A673 (cell line): ENCODE data around the gene WNK2.

Experiments
- CTCF ChIP-seq: fragments of 300-800, 200-600 bp; sonication (generic); conservative IDR thresholded peaks from 2 replicates; pipeline ENCODE4 v1.5.1; 2017; ENCODE audit warnings: low read depth, mild to moderate bottlenecking, antibody characterized with exemption, low read length, moderate library complexity, mixed read lengths
- EZH2 ChIP-seq: fragments of 200-600 bp; sonication (generic); IDR thresholded peaks from 2 replicates; pipeline ENCODE4 v1.6.1; 2017; ENCODE audit warnings: borderline replicate concordance, low read depth, mild to moderate bottlenecking, mixed read lengths, antibody characterized with exemption, low read length; ENCODE audit not compliant: poor library complexity, severe bottlenecking

- TF ChIP-seq EZH2, result no peak
- no peak for TF ChIP-seq CTCF
Observed at GRCh38 chr9:93365427-93366118, 181.6 kb downstream of the WNK2 start.
